K562 (cell line): ENCODE results near the gene CNTFR. TPM values are rescaled to one million over a fixed set of nuclear protein-coding genes. Genes with fewer than 3 reads are reported as not detected.

Experiments
- CBX1 ChIP-seq: sonication (generic); IDR thresholded peaks from 2 replicates; pipeline ENCODE4 v1.6.1; 2016; ENCODE audit warnings: antibody characterized with exemption, low read depth, mild to moderate bottlenecking
- CCNT2 ChIP-seq: IDR thresholded peaks from 2 replicates; pipeline ENCODE4 v1.6.1; 2011; ENCODE audit warnings: borderline replicate concordance, low read depth, mild to moderate bottlenecking, moderate library complexity, mixed read lengths, low read length; ENCODE audit not compliant: insufficient read length; ENCODE audit errors: extremely low read depth
- ELF2 ChIP-seq: fragments of 250-450 bp; sonication (Bioruptor Pico); IDR thresholded peaks from 2 replicates; pipeline ENCODE4 v1.5.0; 2021; ENCODE audit warnings: mild to moderate bottlenecking
- FOSL1 ChIP-seq: fragments of 200-800 bp; sonication (Bioruptor generic); conservative IDR thresholded peaks from 2 replicates; pipeline ENCODE4 v1.6.1; 2016; ENCODE audit warnings: missing genetic modification characterization, missing compliant biosample characterization
- FOXJ2 ChIP-seq: fragments of 200-800 bp; sonication (Bioruptor generic); IDR thresholded peaks from 2 replicates; pipeline ENCODE4 v1.6.1; 2016; ENCODE audit warnings: missing genetic modification characterization, missing compliant biosample characterization
- FOXJ3 ChIP-seq: sonication (generic); formaldehyde crosslinking; IDR thresholded peaks from 2 replicates; pipeline ENCODE4 v1.4.0; 2020; ENCODE audit warnings: mild to moderate bottlenecking, missing genetic modification reagents
- IRF2 ChIP-seq: sonication (generic); formaldehyde crosslinking; IDR thresholded peaks from 2 replicates; pipeline ENCODE4 v1.8.1; 2022; ENCODE audit warnings: mild to moderate bottlenecking, missing genetic modification reagents
- MCM5 ChIP-seq: fragments of 450-650 bp; IDR thresholded peaks from 2 replicates; pipeline ENCODE4 v1.6.1; 2016; ENCODE audit warnings: low read depth
- NR2F6 ChIP-seq: fragments of 450-650 bp; formaldehyde crosslinking; IDR thresholded peaks from 2 replicates; pipeline ENCODE4 v1.4.0; 2020; ENCODE audit warnings: mild to moderate bottlenecking
- PHF21A ChIP-seq: fragments of 450-650 bp; IDR thresholded peaks from 2 replicates; pipeline ENCODE4 v1.6.1; 2017; ENCODE audit warnings: low read depth, borderline replicate concordance
- SNAPC5 ChIP-seq: fragments of 250-450 bp; sonication (Bioruptor Pico); IDR thresholded peaks from 2 replicates; pipeline ENCODE4 v1.8.0; 2021; ENCODE audit warnings: moderate library complexity, mild to moderate bottlenecking, inconsistent platforms
- TAF9B ChIP-seq: fragments of 450-650 bp; IDR thresholded peaks from 2 replicates; pipeline ENCODE4 v1.6.1; 2018; ENCODE audit warnings: mild to moderate bottlenecking; ENCODE audit not compliant: partially characterized antibody
- TARDBP ChIP-seq: fragments of 450-650 bp; IDR thresholded peaks from 2 replicates; pipeline ENCODE4 v1.6.1; 2016
- TCF15 ChIP-seq: fragments of 250-450 bp; sonication (Bioruptor Pico); IDR thresholded peaks from 2 replicates; pipeline ENCODE4 v1.8.0; 2022; ENCODE audit warnings: moderate library complexity, mild to moderate bottlenecking, inconsistent platforms
- THRAP3 ChIP-seq: fragments of 450-650 bp; IDR thresholded peaks from 2 replicates; pipeline ENCODE4 v1.6.1; 2016; ENCODE audit warnings: mild to moderate bottlenecking, inconsistent platforms, borderline replicate concordance
- ZBTB11 ChIP-seq, 3 experiments: fragments of 200-800 bp in 1 of 3; fragments of 250-450 bp in 1 of 3; fragments of 450-650 bp in 1 of 3; sonication (Bioruptor Pico) in 1 of 3; sonication (Bioruptor generic) in 1 of 3; formaldehyde crosslinking in 1 of 3; IDR thresholded peaks; 2 replicates each; pipeline versions ENCODE4 v1.6.1 to v1.8.0; 2016 to 2022; ENCODE audit warnings: mild to moderate bottlenecking in 2 of 3, missing genetic modification characterization in 2 of 3, missing compliant biosample characterization in 1 of 3, moderate library complexity in 1 of 3
- ZKSCAN8 ChIP-seq: fragments of 200-800 bp; sonication (Bioruptor generic); IDR thresholded peaks from 2 replicates; pipeline ENCODE4 v1.6.1; 2016; ENCODE audit warnings: missing genetic modification characterization, missing compliant biosample characterization
- ZNF644 ChIP-seq: fragments of 200-800 bp; sonication (Bioruptor generic); IDR thresholded peaks from 2 replicates; pipeline ENCODE4 v1.6.1; 2016; ENCODE audit warnings: low read depth, missing genetic modification characterization, missing compliant biosample characterization
- polyA plus RNA-seq, 8 experiments: library from polyadenylated mRNA; depleted of rRNA in 4 of 8; stranded (reverse) in 5 of 8; unstranded in 3 of 8; fragments of >200 nt; fragmentation: Nextera tagmentation in 2 of 8; fragmentation: Illumina TruSeq in 1 of 8; extraction: Ambion mirVana in 2 of 8; extraction: Trizol in 1 of 8; gene quantifications; 2 replicates each; pipeline versions ENCODE4 v1.2.1 to v1.2.3, GENCODE V29; 2011 to 2014; ENCODE audit warnings: inconsistent platforms in 1 of 8, missing spikeins in 1 of 8
- total RNA-seq, 7 experiments: library from RNA; depleted of rRNA in 6 of 7; stranded (reverse); fragments of >200 nt in 6 of 7; fragmentation: Illumina TruSeq in 2 of 7; extraction: Trizol in 2 of 7; gene quantifications; 2 replicates each; pipeline versions ENCODE4 v1.2.1 to v1.2.3, GENCODE V29; 2011 to 2021; ENCODE audit warnings: low replicate concordance in 1 of 7
- TF ChIP-seq, protein P1 (sequence below): fragments of 250-450 bp; sonication (Bioruptor Pico); IDR thresholded peaks from 2 replicates; pipeline ENCODE4 v1.9.0; 2021; ENCODE audit warnings: mild to moderate bottlenecking, inconsistent platforms
- TF ChIP-seq, protein P2 (sequence below): fragments of 250-450 bp; sonication (Bioruptor Pico); IDR thresholded peaks from 2 replicates; pipeline ENCODE4 v1.9.0; 2021; ENCODE audit warnings: mild to moderate bottlenecking
- TF ChIP-seq, protein P3 (sequence below): sonication (generic); formaldehyde crosslinking; IDR thresholded peaks from 2 replicates; pipeline ENCODE4 v1.8.1; 2023; ENCODE audit warnings: mild to moderate bottlenecking, missing genetic modification reagents

The CNTFR gene
- total and polyA plus RNA-seq, 9 of the 15 experiments (the other 6 are each of a cell fraction or from before 2014, with no cell fraction given), result not detected

- TF ChIP-seq ZKSCAN8 (CRISPR knock-in tag), result no peak
- no peak for TF ChIP-seq TCF15 (CRISPR knock-in tag)
- TF ChIP-seq PHF21A, result no peak
- TF ChIP-seq, protein P1, sequence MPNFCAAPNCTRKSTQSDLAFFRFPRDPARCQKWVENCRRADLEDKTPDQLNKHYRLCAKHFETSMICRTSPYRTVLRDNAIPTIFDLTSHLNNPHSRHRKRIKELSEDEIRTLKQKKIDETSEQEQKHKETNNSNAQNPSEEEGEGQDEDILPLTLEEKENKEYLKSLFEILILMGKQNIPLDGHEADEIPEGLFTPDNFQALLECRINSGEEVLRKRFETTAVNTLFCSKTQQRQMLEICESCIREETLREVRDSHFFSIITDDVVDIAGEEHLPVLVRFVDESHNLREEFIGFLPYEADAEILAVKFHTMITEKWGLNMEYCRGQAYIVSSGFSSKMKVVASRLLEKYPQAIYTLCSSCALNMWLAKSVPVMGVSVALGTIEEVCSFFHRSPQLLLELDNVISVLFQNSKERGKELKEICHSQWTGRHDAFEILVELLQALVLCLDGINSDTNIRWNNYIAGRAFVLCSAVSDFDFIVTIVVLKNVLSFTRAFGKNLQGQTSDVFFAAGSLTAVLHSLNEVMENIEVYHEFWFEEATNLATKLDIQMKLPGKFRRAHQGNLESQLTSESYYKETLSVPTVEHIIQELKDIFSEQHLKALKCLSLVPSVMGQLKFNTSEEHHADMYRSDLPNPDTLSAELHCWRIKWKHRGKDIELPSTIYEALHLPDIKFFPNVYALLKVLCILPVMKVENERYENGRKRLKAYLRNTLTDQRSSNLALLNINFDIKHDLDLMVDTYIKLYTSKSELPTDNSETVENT (CRISPR knock-in tag), result 0 out of 2 replicates have a peak, but pooled peaks have one; percentile 9
- TF ChIP-seq ELF2 (CRISPR knock-in tag), result no peak
- TF ChIP-seq, protein P2, sequence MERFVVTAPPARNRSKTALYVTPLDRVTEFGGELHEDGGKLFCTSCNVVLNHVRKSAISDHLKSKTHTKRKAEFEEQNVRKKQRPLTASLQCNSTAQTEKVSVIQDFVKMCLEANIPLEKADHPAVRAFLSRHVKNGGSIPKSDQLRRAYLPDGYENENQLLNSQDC, result no peak
- TF ChIP-seq ZBTB11 (CRISPR knock-in tag; IDR thresholded peaks at IDR 0.05), result no peak
- TF ChIP-seq NR2F6 (CRISPR knock-in tag), result no peak
- TF ChIP-seq MCM5, result no peak
- TF ChIP-seq FOXJ2 (tag), result no peak
- no peak for TF ChIP-seq CBX1
- TF ChIP-seq FOSL1, result no peak
- TF ChIP-seq SNAPC5 (CRISPR knock-in tag), result no peak
- TF ChIP-seq IRF2 (CRISPR knock-in tag), result no peak
- no peak for TF ChIP-seq FOXJ3 (CRISPR knock-in tag)
- TF ChIP-seq TAF9B, result no peak
- TF ChIP-seq TARDBP, result no peak
- TF ChIP-seq, protein P3, sequence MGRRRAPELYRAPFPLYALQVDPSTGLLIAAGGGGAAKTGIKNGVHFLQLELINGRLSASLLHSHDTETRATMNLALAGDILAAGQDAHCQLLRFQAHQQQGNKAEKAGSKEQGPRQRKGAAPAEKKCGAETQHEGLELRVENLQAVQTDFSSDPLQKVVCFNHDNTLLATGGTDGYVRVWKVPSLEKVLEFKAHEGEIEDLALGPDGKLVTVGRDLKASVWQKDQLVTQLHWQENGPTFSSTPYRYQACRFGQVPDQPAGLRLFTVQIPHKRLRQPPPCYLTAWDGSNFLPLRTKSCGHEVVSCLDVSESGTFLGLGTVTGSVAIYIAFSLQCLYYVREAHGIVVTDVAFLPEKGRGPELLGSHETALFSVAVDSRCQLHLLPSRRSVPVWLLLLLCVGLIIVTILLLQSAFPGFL, result no peak
- no peak for TF ChIP-seq CCNT2
- TF ChIP-seq THRAP3, result no peak
- no peak for TF ChIP-seq ZNF644 (tag)
Measured at GRCh38 chr9:34591248-34591916, 1.9 kb upstream of the CNTFR start (continued).
